A549 (cell line): Measurements from ENCODE around the gene FBN2.

Experiments used
- BCL3 ChIP-seq: fragments of >200 bp; sonication (Bioruptor Twin); formaldehyde crosslinking; IDR thresholded peaks from 3 replicates; pipeline ENCODE4 v1.6.1; 2016
- CHD2 ChIP-seq: fragments of 150-350 bp; IDR thresholded peaks from 2 replicates; pipeline ENCODE4 v1.6.1; 2014; ENCODE audit warnings: low read length; ENCODE audit not compliant: partially characterized antibody
- CTCF ChIP-seq: fragments of >200 bp; sonication (Bioruptor Twin); formaldehyde crosslinking; IDR thresholded peaks from 3 replicates; pipeline ENCODE4 v1.5.1; 2016
- EP300 ChIP-seq, 2 experiments: fragments of >200 bp; sonication (Bioruptor Twin); formaldehyde crosslinking; IDR thresholded peaks; 2 replicates in 1 of 2; 3 replicates in 1 of 2; pipeline ENCODE4 v1.6.1; 2016 to 2017
- HOXB13 ChIP-seq: fragments of 250-450 bp; sonication (Bioruptor Pico); IDR thresholded peaks from 2 replicates; pipeline ENCODE4 v1.5.0; 2020; ENCODE audit warnings: low read depth, mild to moderate bottlenecking, moderate library complexity
- MAZ ChIP-seq: fragments of 150-350 bp; IDR thresholded peaks from 2 replicates; pipeline ENCODE4 v1.6.1; 2014; ENCODE audit warnings: antibody characterized with exemption, low read depth, low read length, borderline replicate concordance
- POLR2A ChIP-seq: IDR thresholded peaks from 2 replicates; pipeline ENCODE4 v1.6.1; 2012; ENCODE audit warnings: mild to moderate bottlenecking, low read length
- REST ChIP-seq: fragments of 200-600 bp; sonication (generic); IDR thresholded peaks from 2 replicates; pipeline ENCODE4 v1.6.1; 2016; ENCODE audit warnings: antibody characterized with exemption, mild to moderate bottlenecking, moderate library complexity
- TF ChIP-seq, protein P1 (sequence below): IDR thresholded peaks from 2 replicates; pipeline ENCODE4 v1.6.1; 2012

DNA sequence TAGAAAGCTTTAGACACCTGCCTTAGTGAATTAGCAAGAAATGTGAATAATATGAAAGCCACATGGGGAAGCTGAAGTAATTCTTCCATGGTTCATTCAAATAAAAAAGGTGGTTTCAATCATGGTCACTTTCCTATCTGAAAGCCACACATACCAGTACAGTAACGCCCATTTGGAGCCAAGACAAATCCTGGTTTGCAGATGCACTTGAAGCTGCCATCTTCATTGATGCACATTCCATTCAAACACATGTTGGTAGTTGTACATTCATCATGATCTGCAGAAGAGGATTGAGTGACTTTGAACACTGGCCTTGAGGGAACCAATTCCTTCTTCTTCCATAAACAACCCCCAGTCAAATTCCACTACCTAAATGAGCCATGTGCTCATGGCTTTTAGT is 161.5 kb downstream of the FBN2 start:
- no peak for TF ChIP-seq CTCF
- no peak for TF ChIP-seq EP300 (IDR thresholded peaks at IDR 0.05)
- TF ChIP-seq BCL3: no peak
- TF ChIP-seq REST: no peak
- TF ChIP-seq, protein P1, sequence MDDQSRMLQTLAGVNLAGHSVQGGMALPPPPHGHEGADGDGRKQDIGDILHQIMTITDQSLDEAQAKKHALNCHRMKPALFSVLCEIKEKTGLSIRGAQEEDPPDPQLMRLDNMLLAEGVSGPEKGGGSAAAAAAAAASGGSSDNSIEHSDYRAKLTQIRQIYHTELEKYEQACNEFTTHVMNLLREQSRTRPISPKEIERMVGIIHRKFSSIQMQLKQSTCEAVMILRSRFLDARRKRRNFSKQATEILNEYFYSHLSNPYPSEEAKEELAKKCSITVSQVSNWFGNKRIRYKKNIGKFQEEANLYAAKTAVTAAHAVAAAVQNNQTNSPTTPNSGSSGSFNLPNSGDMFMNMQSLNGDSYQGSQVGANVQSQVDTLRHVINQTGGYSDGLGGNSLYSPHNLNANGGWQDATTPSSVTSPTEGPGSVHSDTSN: no peak
- no peak for TF ChIP-seq POLR2A
- no peak for TF ChIP-seq MAZ
- TF ChIP-seq CHD2: no peak
- no peak for TF ChIP-seq HOXB13 (CRISPR knock-in tag)
